Ishikawa (cell line): ENCODE measurements around the gene RAB32.

Source experiments
- CEBPB ChIP-seq: IDR thresholded peaks from 2 replicates; pipeline ENCODE4 v1.6.1; 2012
- EGR1 ChIP-seq: IDR thresholded peaks from 2 replicates; pipeline ENCODE4 v1.6.1; 2012
- EP300 ChIP-seq: IDR thresholded peaks from 2 replicates; pipeline ENCODE4 v1.6.1; 2012; ENCODE audit warnings: borderline replicate concordance
- FOXM1 ChIP-seq: IDR thresholded peaks from 2 replicates; pipeline ENCODE4 v1.6.1; 2012; ENCODE audit warnings: low read depth, borderline replicate concordance
- NFIC ChIP-seq: IDR thresholded peaks from 2 replicates; pipeline ENCODE4 v1.6.1; 2012
- RAD21 ChIP-seq: IDR thresholded peaks from 2 replicates; pipeline ENCODE4 v1.6.1; 2012; ENCODE audit warnings: low read depth
- TAF1 ChIP-seq: IDR thresholded peaks from 2 replicates; pipeline ENCODE4 v1.6.1; 2012; ENCODE audit warnings: low read depth, mild to moderate bottlenecking
- TEAD4 ChIP-seq: IDR thresholded peaks from 2 replicates; pipeline ENCODE4 v1.6.1; 2012
- YY1 ChIP-seq: IDR thresholded peaks from 2 replicates; pipeline ENCODE4 v1.6.1; 2012; ENCODE audit warnings: low read depth
- TF ChIP-seq, protein P1 (sequence below): IDR thresholded peaks from 2 replicates; pipeline ENCODE4 v1.6.1; 2012; ENCODE audit warnings: low read depth, mild to moderate bottlenecking

DNA sequence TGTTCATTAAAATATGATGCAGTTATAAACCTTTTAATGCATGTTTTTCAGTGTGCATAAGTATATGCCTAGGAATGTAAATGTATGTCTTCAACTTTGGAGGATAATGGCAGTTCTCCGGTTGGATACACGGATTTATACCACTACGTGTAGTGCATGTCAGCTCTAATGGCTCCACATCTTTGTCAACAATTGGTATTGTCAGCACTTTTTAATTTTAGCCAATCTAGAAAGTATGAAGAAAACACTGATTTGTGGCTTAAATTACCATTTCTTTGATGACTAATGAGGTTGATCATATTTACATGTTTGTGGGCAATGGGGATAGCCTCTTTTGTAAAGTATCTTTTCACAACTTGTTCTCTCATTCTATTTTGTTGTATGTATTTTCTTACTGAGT lies 10.9 kb upstream of the RAB32 start:
- TF ChIP-seq RAD21 (no peak), CEBPB (no peak), EP300 (no peak), YY1 (no peak), FOXM1 (no peak), TEAD4 (no peak), NFIC (no peak), TAF1 (no peak), EGR1 (no peak)
- TF ChIP-seq, protein P1, sequence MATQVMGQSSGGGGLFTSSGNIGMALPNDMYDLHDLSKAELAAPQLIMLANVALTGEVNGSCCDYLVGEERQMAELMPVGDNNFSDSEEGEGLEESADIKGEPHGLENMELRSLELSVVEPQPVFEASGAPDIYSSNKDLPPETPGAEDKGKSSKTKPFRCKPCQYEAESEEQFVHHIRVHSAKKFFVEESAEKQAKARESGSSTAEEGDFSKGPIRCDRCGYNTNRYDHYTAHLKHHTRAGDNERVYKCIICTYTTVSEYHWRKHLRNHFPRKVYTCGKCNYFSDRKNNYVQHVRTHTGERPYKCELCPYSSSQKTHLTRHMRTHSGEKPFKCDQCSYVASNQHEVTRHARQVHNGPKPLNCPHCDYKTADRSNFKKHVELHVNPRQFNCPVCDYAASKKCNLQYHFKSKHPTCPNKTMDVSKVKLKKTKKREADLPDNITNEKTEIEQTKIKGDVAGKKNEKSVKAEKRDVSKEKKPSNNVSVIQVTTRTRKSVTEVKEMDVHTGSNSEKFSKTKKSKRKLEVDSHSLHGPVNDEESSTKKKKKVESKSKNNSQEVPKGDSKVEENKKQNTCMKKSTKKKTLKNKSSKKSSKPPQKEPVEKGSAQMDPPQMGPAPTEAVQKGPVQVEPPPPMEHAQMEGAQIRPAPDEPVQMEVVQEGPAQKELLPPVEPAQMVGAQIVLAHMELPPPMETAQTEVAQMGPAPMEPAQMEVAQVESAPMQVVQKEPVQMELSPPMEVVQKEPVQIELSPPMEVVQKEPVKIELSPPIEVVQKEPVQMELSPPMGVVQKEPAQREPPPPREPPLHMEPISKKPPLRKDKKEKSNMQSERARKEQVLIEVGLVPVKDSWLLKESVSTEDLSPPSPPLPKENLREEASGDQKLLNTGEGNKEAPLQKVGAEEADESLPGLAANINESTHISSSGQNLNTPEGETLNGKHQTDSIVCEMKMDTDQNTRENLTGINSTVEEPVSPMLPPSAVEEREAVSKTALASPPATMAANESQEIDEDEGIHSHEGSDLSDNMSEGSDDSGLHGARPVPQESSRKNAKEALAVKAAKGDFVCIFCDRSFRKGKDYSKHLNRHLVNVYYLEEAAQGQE = no peak
